Measurements from ENCODE around the gene G3BP2. TPM values are rescaled to one million over a fixed set of nuclear protein-coding genes. Genes with fewer than 3 reads are reported as not detected.

G3BP2 gene
- total RNA-seq, 1 experiment from 2014 or later = 146 TPM

DNA sequence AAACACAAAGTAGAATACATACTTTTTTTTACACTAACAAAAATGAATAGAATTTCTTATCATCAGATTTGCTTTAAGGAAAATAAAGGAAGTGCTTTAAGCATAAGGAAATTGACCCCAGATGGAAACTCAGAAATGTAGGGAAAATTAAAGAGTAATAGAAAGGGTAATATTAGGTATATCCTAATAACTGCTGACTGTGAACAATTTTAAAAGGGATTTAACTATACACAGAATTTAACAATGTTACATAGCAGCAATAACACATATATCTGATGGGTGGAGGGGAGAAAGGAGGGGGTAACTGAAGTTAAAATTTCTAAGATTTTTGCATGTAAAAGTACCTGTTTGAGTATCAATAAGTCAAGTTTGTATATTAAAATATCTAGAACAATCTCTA lies 51.5 kb downstream of the G3BP2 start:
- H3K4me1 ChIP-seq (ENCODE audit: control insufficient read depth, insufficient read depth, low read length) = no peaks in the 10 kb centered on the region
- in situ Hi-C loops (cut with HindIII; ENCODE audit: low pct_unique_long_range_greater_than_20kb, low sequenced_read_pairs) = no loop called here
- H3K27me3 ChIP-seq (ENCODE audit: control insufficient read depth, insufficient read depth, low read length) = no peaks in the 10 kb centered on the region
- H3K27ac ChIP-seq (ENCODE audit: low read length) = no peak overlapping the region
- ATAC-seq (no peak), DNase-seq (ENCODE audit: low read depth, low spot score) (no peak)
- POLR2A ChIA-PET = no interaction called here
- CTCF ChIA-PET = no interaction called here
- no peak overlapping the region for H3K4me3 ChIP-seq (ENCODE audit: low read depth in 2 of 2, low read length in 2 of 2)
- H3K36me3 ChIP-seq (ENCODE audit: control insufficient read depth, insufficient read depth, low read length) = no peaks in the 10 kb centered on the region
- TF ChIP-seq SIN3A (IDR thresholded peaks at IDR 0.05; ENCODE audit: borderline replicate concordance, insufficient read depth, low read depth, low read length) (no peak), POLR2AphosphoS5 (IDR thresholded peaks at IDR 0.05; ENCODE audit: low read depth, low read length) (no peak), TCF7L2 (IDR thresholded peaks at IDR 0.05; ENCODE audit: low read depth, low read length) (no peak)
- TF ChIP-seq, protein P1, sequence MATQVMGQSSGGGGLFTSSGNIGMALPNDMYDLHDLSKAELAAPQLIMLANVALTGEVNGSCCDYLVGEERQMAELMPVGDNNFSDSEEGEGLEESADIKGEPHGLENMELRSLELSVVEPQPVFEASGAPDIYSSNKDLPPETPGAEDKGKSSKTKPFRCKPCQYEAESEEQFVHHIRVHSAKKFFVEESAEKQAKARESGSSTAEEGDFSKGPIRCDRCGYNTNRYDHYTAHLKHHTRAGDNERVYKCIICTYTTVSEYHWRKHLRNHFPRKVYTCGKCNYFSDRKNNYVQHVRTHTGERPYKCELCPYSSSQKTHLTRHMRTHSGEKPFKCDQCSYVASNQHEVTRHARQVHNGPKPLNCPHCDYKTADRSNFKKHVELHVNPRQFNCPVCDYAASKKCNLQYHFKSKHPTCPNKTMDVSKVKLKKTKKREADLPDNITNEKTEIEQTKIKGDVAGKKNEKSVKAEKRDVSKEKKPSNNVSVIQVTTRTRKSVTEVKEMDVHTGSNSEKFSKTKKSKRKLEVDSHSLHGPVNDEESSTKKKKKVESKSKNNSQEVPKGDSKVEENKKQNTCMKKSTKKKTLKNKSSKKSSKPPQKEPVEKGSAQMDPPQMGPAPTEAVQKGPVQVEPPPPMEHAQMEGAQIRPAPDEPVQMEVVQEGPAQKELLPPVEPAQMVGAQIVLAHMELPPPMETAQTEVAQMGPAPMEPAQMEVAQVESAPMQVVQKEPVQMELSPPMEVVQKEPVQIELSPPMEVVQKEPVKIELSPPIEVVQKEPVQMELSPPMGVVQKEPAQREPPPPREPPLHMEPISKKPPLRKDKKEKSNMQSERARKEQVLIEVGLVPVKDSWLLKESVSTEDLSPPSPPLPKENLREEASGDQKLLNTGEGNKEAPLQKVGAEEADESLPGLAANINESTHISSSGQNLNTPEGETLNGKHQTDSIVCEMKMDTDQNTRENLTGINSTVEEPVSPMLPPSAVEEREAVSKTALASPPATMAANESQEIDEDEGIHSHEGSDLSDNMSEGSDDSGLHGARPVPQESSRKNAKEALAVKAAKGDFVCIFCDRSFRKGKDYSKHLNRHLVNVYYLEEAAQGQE (IDR thresholded peaks at IDR 0.05; ENCODE audit: insufficient read depth in 1 of 2, low read depth in 2 of 2, low read length in 1 of 2) = no peak
- TF ChIP-seq, protein P2, sequence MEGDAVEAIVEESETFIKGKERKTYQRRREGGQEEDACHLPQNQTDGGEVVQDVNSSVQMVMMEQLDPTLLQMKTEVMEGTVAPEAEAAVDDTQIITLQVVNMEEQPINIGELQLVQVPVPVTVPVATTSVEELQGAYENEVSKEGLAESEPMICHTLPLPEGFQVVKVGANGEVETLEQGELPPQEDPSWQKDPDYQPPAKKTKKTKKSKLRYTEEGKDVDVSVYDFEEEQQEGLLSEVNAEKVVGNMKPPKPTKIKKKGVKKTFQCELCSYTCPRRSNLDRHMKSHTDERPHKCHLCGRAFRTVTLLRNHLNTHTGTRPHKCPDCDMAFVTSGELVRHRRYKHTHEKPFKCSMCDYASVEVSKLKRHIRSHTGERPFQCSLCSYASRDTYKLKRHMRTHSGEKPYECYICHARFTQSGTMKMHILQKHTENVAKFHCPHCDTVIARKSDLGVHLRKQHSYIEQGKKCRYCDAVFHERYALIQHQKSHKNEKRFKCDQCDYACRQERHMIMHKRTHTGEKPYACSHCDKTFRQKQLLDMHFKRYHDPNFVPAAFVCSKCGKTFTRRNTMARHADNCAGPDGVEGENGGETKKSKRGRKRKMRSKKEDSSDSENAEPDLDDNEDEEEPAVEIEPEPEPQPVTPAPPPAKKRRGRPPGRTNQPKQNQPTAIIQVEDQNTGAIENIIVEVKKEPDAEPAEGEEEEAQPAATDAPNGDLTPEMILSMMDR (IDR thresholded peaks at IDR 0.05) = no peak
- no peaks in the 10 kb centered on the region for H3K9me3 ChIP-seq (ENCODE audit: control insufficient read depth, insufficient read depth, low read depth, low read length)
- no TSS peak for BruUV-seq (replicated peaks)
- intact Hi-C loops (cut with micrococcal nuclease; ENCODE audit: unreplicated experiment) = no loop called here

DNA sequence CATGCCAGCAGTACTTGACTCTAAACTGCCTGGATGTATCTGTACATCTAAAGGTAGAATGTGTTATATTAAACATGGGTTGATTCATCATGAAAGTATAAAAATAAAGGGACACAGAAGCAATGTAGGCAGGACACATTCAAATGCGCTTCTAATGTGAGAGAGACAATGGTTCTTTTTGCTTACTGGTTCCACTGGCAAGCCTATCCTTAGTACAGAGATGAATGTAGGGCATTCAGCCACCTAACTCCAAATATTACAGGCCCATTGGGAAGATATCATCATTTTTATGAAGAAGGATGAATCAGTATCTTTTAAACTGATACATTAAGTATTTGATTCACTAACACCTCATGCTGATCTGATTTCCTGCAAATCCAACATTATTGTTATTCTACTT lies 60.9 kb downstream of the G3BP2 start:
- Histone ChIP-seq H3K36me3 (ENCODE audit: control insufficient read depth, insufficient read depth, low read length) (no peaks in the 10 kb centered on the region), H3K27me3 (ENCODE audit: control insufficient read depth, insufficient read depth, low read length) (no peaks in the 10 kb centered on the region), H3K27ac (ENCODE audit: low read length) (no peak overlapping the region), H3K4me1 (ENCODE audit: control insufficient read depth, insufficient read depth, low read length) (no peaks in the 10 kb centered on the region), H3K4me3 (ENCODE audit: low read depth in 2 of 2, low read length in 2 of 2) (no peak overlapping the region), H3K9me3 (ENCODE audit: control insufficient read depth, insufficient read depth, low read depth, low read length) (no peaks in the 10 kb centered on the region)
- POLR2A ChIA-PET = no interaction called here
- ATAC-seq (no peak), DNase-seq (ENCODE audit: low read depth, low spot score) (no peak)
- no TSS peak for BruUV-seq (replicated peaks)
- CTCF ChIA-PET = no interaction called here
- TF ChIP-seq SIN3A (IDR thresholded peaks at IDR 0.05; ENCODE audit: borderline replicate concordance, insufficient read depth, low read depth, low read length) (no peak), POLR2AphosphoS5 (IDR thresholded peaks at IDR 0.05; ENCODE audit: low read depth, low read length) (no peak), TCF7L2 (IDR thresholded peaks at IDR 0.05; ENCODE audit: low read depth, low read length) (no peak)
- TF ChIP-seq, protein P2 (IDR thresholded peaks at IDR 0.05) = no peak
- TF ChIP-seq, protein P1 (IDR thresholded peaks at IDR 0.05; ENCODE audit: insufficient read depth in 1 of 2, low read depth in 2 of 2, low read length in 1 of 2) = no peak
- in situ Hi-C loops (cut with HindIII; ENCODE audit: low pct_unique_long_range_greater_than_20kb, low sequenced_read_pairs) (no loop called here), intact Hi-C loops (cut with micrococcal nuclease; ENCODE audit: unreplicated experiment) (no loop called here)

Data from Panc1 (cell line).